GM12864 (cell line): ENCODE data around the gene ZDHHC14.

Experiments used
- DNase-seq: peaks from one replicate; pipeline ENCODE4 v3.0.0-alpha.2; 2011; ENCODE audit warnings: low read depth
- H3K4me3 ChIP-seq: 2 replicates; pipeline ENCODE4 v1.5.1; 2011; ENCODE audit warnings: mild to moderate bottlenecking, low read depth, low read length, control low read depth
- CTCF ChIP-seq: IDR thresholded peaks from 2 replicates; pipeline ENCODE4 v1.5.1; 2011; ENCODE audit warnings: low read depth, mild to moderate bottlenecking, moderate library complexity, low read length, control low read depth, inconsistent platforms; ENCODE audit errors: missing control alignments

ZDHHC14 gene

DNA sequence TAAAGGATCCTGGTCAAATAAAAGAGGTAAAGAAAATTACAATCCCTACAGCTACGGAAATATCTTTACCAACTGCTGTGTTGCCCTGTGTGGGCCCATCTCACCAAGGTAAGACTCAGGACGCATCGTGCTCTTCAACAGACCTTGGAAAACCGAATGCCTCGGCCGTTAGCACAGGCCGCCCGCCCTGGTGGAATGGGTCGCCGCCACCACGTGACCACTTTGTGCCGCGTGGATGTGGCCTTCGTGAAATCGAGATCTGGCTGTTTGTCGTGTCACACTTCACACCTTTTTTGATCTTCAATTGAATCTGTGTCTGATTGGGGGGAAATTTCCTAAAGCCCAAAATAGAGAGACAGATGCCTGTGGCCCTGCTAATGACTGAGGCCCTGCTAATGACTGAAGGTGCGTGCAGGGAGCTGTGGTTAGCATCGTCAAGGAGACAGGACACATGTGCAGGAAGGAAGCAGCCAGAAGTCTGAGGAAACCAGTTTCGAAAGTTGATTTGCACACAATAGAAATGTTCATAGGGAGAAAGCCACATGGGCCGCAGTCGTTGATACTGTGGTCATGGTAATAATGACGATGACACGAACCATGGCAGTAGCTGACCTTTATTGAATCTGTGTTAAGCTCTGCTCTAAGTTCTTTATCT is 266.4 kb downstream of the ZDHHC14 start:
- TF ChIP-seq CTCF = no peak
- no peak overlapping the region for H3K4me3 ChIP-seq
- DNase-seq = no peak

DNA sequence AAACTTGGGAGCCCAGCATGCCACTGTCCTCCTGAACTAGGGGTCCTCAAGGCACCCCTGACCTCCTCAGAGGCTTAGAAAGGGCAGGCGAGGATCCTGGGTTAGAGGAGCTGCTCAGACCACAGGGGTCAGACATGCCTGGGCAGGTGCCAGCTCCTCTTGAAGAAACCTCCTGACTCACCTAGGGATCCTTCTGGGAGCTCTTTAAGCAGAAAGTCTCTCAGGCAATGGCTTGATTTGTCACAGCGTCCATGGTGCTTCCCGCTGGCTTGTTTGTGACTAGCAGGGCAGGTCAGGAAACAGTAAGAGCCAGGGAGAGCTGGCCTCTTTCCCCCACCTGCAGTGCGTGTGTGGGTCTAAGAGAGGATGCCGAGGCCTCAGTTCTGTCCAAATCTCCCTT is 267.6 kb downstream of the ZDHHC14 start:
- no peak for TF ChIP-seq CTCF

DNA sequence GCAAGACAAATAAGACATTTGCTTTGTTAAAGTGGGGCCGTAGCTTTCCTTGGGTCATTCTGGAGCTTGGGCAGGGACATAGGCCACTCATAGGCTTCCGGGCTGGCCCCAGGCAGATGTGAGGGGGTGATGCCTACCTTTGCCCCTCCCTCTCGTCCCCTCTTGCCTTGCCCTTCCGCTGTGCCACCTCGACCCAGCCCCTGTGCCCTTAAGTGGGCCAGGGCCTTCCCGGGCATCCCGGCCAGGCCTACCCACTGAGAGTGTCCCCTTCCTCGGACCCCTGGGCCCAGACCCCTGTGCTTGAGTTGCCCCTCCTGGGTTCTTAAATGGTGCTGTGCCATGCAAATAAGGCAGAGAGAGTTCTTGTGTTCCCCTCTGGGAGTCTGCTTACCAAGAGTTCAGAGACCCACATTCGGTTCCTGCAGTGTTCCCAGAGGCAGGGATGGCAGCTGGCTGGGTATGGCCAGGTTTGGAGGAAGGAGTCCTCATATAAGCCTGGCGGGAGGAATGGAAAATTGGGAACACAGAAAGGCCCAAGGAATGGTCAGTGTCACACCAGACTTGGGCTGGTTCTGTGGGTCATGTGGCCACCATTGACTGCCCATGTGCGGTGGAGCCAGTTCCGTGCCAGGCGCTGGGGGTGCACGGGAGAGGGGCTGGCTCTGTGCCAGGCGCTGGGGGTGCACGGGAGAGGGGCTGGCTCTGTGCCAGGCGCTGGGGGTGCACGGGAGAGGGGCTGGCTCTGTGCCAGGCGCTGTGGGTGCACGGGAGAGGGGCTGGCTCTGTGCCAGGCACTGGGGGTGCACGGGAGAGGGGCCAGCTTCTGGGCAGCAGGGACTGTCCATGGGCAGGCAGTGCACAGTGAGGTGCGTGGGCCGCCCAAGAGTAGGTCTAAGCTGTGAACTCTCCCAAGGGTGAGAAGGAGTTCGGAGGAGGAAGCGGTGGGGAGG is 268.6 kb downstream of the ZDHHC14 start:
- no peak for TF ChIP-seq CTCF
- no peak overlapping the region for H3K4me3 ChIP-seq
- DNase-seq = no peak

More for the DNA sequence above, 267.6 kb downstream of the ZDHHC14 start:
- H3K4me3 ChIP-seq = no peak overlapping the region
- no peak for DNase-seq

DNA sequence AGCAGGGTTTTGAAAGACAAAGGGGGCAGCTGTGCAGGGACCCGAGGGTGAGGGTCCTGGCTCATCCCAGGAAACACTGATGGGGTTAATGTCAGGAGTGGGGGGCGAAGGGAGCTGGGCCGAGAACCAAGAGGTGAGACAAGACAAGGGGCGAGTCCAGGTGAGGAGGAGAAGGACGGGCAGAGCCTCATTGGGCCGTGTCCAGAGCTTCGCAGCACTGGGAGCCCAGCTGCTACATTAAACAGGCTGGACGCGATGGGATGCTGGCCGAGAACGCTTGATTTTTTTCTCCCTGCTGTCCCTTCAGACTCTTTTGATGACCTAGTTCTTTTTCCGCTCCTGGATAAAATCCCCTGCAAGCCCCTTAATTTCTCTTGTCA is 269.3 kb downstream of the ZDHHC14 start:
- TF ChIP-seq CTCF = no peak
- no peak for DNase-seq
- no peak overlapping the region for H3K4me3 ChIP-seq

DNA sequence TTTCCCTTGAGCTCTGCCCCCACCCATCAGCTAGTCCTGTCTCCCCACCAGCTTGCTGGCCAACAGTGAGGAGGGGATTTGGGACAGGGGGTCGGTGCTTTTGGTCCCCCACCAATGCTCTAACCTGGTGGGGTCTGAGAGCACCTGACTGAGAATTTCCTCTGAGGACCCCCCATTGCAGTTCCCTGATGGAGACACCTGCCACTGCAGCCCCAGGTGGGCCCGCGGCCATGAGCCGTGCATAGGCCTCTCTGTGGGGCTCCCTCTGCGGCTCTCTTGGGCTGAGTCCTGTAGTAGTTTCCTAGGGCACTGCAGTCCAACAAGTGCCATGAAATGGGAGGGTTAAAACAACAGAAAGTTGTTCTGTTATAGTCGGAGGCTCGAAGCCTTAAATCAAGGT is 269.8 kb downstream of the ZDHHC14 start:
- no peak for DNase-seq
- H3K4me3 ChIP-seq = no peak overlapping the region
- no peak for TF ChIP-seq CTCF

- no peak for DNase-seq
- TF ChIP-seq CTCF = no peak
- H3K4me3 ChIP-seq = no peak overlapping the region
Observed at GRCh38 chr6:157651731-157652490, 270.9 kb downstream of the ZDHHC14 start.
